NCI-H446 treated with DMSO at 0.1 percent for 48 hours (cell line): ENCODE results near the gene ALPK1.
"Not testable (repeated sequence)": the region's sequence is repeated elsewhere in the genome, so short reads cannot be mapped to it uniquely, and the experiment has no call there.

Experiments
- DNase-seq: peaks from one replicate; lab custom pipeline; 2025; lab: John Stamatoyannopoulos, UW

Gene ALPK1

DNA sequence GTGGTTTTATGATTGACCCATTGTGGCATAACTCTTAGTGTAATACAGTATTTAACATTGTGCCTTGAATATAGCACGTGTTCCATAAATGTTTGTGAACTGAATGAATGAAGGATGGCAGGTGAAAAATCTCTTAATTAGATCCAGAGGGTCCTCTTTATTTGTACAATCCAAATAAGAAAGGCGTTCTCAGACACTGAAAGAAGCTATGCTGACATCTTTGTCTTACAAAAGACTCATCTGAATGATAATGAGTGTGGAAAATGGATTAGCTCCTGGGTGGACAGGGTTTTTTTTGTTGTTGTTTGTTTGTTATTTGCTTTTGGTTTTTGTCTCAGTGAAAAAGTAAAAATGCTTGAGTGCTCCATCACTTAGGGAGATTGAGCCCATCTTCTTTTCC, 156.2 kb downstream of the ALPK1 start:
- no peak for DNase-seq

- DNase-seq, result no peak
Observed at GRCh38 chr4:112472318-112472717, 175.1 kb downstream of the ALPK1 start.

GRCh38 chr4:112473985-112474384, 176.8 kb downstream of the ALPK1 start:
- DNase-seq, result no peak

DNA sequence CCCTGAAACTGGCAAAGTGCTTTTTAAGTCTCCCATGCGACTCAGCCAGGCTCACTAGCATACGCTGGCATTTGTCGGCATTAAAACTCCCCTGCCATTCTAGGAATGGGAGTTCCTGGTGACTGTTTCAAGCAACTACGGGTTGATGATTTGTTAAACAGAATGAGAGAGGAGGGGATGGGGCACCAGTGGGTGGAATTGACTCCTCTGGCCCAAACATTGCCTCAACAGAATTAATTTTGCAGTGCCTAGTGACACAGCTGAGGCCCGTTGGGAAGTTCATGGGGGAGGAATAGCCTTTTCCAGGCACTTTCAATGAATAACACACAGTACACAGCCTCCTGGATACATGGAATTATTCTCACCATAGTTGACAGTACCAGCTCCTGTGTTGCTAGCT, 188.8 kb downstream of the ALPK1 start:
- DNase-seq, result no peak

GRCh38 chr4:112490808-112491207, 193.6 kb downstream of the ALPK1 start:
- DNase-seq, result not testable (repeated sequence)
